CD4-positive, alpha-beta T cell treated with Interleukin-2 at 100 ng/mL for 4 hours (primary cell): Measurements from ENCODE around the gene RMND5A.
"Not testable (repeated sequence)": the region's sequence is repeated elsewhere in the genome, so short reads cannot be mapped to it uniquely, and the experiment has no call there.

Experiments
- DNase-seq: peaks from one replicate; pipeline ENCODE4 v3.0.0-alpha.2; 2020; ENCODE audit warnings: low spot score

Gene RMND5A

DNA sequence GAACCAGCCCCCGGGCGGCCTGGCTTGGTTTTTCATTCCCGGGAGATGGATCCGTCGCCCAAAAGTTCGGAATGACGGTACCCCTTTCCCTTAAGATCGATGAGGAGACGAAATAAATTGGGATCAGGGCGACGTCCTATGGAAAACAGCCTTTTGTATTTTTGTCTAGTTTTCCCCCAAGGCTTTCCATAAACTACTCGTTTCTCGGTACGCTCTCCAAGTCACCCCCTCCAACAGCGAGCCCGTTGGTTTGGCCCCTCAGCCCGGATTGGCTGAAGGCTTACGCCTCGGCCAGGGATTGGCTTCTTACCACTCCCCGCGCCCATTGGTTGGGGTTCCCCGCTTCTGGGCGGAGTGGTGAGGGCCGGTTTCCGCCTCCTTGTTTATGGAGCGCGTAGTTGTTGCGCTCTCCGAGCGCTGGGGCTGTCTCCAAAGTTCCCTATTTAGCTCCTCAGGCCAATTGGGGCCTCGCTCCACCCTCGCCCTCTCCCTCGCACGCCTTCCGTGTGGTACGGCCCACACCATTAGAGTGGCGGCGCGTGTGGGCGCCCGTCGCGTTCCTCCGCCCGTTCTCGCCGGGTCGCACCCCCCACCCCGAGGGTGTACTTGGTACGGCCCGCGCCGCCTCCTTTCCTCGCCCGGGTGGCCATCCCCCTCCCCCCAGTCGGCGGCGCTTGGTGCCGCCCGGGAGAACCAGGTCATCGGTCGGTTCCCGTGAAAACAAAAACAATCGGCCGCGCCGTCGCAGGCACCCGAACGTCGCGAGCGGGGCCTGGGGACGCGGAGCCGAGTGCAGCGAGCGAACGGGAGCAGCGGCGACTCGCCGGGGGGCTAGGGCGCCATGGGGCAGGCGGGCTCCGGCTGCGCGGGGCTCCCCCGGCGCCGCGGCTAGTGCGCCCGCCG is at the start of gene RMND5A:
Gene RMND5A, plus strand, starts transcription at position 655 of the 903 bp plus-strand sequence. CDS start 377 bp downstream, outside the sequence.
- peak; percentile 95 for DNase-seq

- no peak for DNase-seq
Measured at GRCh38 chr2:86671337-86671981, 48.6 kb upstream of the RMND5A start.

GRCh38 chr2:86672027-86672545 is 48.0 kb upstream of the RMND5A start:
- no peak for DNase-seq

DNA sequence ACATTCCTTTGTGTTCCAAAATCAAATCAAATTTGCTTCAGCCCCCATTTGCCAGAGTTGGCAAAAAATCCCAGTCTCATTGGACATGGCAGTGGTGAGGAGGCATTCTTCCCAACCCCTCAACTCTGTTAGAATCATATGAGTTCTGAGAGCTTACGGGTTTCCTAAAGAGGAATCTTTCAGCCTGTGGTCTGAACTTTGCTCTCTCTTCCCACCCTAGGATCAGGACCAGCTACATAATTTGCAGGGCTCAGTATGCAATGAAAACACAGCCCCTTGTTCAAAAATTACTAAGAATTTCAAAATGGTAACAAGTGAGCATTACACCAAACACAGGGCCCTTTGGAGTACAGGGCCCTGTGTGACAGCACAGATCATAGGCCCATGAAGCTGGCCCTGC is 47.1 kb upstream of the RMND5A start:
- no peak for DNase-seq

DNA sequence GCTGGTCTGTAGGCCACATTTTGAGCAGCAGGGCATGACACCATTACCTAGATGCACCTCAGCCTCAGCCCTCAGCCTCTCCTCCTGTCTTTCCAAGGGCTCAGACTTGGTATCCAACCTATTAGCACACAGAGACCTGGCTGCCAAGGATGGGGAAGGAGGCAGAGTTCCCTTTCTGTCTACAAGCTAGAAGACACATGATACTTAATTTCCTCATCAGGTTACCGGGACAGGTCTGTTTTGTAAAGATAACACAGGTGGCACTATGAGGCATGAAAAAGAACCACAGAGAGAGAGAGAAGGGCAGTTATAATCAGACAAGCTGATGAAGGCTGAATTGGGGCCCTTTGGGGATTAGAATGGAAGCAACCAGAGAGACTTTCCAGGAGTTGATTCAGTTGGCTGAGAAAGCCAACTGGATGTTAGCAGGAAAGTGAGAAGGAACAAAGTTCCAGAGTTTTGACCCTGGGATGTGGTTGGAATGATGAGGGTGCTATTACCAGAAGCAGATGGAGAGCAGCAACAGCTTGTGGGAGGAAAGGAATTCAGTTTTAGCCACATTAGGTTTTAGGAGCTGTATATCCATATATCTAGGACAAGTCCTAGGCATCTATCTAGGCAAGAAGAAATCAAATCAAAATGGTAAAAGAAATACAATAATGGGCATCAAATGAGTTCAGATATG is 46.0 kb upstream of the RMND5A start:
- DNase-seq, result no peak

DNA sequence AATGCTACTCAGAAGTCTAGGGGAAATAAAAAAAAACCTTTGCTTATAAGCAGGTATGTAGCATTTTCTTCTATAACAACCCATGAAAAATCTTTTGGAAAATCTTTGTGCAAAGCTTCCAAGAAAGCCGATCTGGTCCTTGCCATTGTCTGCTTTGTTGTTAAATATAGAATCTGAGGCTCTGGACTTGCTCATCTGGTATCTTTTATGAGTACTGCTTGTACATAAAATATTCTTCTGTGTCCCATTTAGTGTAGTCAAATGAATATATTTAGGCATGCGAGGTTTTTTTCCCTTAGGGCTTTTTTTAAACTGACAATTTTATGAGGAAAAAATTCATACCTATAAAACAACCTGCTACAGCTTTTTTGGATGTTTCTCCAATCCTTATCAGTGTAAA is 45.0 kb upstream of the RMND5A start:
- no peak for DNase-seq

GRCh38 chr2:86675511-86676015 is 44.5 kb upstream of the RMND5A start:
- peak; percentile 15 for DNase-seq

DNA sequence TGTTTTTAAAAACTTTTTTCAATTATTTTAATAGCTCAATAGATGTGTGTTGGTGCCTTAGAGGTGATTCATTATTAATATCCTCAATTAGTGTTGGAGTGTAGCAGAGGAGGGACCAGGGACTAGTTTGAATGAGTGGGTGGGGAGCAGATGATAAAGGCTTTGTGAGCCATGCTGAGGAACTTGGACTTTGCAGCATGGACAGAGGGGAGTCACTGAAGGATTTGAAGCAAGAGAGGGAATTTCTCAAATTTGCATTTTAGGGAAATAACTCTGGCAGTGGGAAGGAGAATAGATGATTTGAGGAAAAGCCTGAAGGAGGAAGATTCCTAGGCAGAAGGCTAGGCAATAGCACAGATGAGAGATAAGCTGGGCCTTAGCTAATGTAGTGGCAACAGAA is 42.3 kb upstream of the RMND5A start:
- no peak for DNase-seq

DNA sequence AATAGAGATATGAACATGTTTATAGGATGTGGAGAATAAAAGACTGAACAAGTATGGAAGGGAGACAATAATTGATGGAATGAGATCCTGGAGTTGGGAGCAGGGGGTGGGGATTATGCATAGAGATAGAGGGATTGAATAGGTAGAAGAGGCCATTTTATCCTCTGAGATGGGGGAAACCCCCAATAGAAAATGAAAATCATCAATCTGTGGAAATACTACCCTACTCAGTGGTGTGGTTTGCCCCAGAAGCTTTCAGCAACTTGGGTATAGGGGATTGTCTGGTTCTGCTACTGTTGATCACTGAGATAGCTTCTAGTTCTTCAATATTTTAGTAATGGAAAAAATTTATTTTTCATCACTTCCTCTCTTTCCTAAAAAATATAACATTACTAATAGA is 41.1 kb upstream of the RMND5A start:
- no peak for DNase-seq

- DNase-seq, result no peak
Measured at GRCh38 chr2:86685351-86685750, 34.7 kb upstream of the RMND5A start.

- DNase-seq, result no peak
Measured at GRCh38 chr2:86686460-86686859, 33.6 kb upstream of the RMND5A start.

DNA sequence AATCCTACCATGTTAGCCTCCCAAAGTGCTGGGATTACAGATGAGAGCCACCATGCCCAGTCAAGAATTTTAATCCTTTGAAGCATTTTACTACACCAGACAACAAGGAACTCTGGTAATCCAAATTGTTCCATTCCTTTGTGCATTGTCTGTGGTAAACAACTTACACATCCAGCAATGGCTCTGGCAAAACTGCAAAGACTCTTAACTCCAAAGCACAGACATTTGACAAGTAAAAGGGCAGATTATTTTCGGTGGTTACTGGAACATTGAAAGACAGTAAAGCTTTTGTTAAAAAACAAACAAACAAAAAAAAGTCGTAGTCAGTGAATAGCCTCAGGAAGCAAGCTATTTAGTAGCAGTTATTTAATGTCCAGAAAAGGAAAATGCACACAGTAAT is 33.2 kb upstream of the RMND5A start:
- DNase-seq, result no peak

DNA sequence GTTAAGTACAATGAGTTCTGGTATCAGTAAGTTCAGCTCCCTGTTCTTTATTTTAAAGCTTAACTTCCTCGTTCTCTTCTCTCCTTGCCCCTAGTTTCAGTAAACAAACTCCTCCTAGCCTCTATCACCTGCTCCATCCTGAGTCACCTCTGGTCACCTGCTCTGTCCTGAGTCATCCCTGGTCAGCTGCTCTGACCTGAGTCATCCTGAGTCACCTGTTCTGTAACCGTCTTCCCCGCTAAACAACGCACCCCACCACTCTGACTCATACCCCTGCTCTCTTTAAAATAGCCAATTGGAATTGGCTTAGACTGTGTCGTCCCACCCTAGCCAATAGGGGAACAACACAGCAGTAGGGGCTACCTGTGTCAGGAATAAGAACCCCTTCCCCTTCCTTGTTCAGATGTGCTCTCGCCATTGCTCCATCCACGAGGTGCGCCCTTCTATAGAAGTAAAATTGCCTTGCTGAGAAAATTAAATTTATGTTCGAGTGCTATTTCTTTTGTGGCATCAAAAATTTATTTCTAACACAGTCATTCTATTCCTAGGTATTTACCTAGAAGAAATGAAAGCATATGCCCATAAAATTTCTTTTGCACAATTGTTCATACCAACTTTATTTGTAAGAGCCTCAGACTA is 24.9 kb upstream of the RMND5A start:
- DNase-seq, result no peak

- no peak for DNase-seq
Measured at GRCh38 chr2:86697551-86698104, 22.5 kb upstream of the RMND5A start.

GRCh38 chr2:86700690-86701089 is 19.4 kb upstream of the RMND5A start:
- DNase-seq, result no peak

DNA sequence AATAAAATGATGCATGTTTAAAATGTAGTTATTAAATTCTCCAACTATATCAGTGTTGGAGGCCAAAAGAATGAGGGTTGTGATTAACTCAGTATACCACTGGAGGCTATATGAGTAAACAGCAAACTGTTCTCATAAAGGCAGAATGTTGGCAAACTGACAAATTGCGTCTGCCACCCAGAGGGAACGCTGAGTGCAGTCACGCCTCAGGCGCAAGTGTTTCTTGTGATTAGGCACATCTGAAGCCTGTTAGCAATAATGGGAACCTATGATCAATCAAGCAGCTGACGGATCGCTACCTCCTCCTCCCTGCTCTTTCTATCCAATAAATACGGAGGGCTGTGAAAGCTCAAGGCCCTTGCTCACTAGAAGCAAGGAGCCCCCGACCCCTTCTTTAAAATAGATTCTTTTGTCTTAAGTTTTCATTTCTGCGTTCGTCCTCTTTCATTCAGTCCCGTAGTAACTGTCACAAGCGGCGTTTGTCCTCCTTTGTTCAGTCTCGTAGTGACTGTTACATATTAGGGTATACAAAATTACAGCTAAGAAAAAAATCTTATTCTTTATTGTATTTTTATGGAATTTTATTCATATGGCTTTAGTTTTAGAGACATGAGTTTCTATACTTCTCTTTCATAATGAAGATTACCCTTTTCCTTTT is 16.3 kb upstream of the RMND5A start:
- DNase-seq, result no peak

GRCh38 chr2:86704459-86704971 is 15.6 kb upstream of the RMND5A start:
- no peak for DNase-seq

GRCh38 chr2:86706220-86706619 is 13.9 kb upstream of the RMND5A start:
- no peak for DNase-seq

GRCh38 chr2:86706935-86707334 is 13.2 kb upstream of the RMND5A start:
- no peak for DNase-seq

DNA sequence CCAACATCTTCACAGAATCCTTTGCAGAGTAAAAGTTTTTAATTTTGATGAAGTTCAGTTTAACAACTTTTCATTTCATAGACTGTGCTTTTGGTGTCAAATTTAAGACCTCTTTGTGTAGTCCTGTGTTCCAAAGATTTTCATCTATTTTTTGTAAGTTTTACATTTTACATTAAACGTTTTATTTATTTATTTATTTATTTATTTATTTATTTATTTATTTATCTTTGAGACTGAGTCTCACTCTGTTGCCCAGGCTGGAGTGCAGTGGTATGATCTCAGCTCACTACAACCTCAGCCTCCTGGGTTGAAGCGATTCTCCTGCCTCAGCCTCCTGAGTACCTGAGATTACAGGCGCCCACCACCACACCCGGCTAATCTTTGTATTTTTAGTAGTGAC is 12.0 kb upstream of the RMND5A start:
- not testable (repeated sequence) for DNase-seq
